ENCODE results near the gene CCL23. TPM values are rescaled to one million over a fixed set of nuclear protein-coding genes. Genes with fewer than 3 reads are reported as not detected.
A peak's percentile ranks its signal among the peaks of the same experiment; 100 is the strongest.
"Not testable (repeated sequence)": the region's sequence is repeated elsewhere in the genome, so short reads cannot be mapped to it uniquely, and the experiment has no call there.

CCL23 gene
- total RNA-seq, 1 donor from 2014 or later: not detected

- Mint-ChIP-seq H3K27me3 (peaks cover 11% of the 10 kb centered on the region), H3K27ac (no peak within 1 kb of the TSS), H3K4me1 (peaks cover 32% of the 10 kb centered on the region), H3K36me3 (ENCODE audit: low read depth) (no peaks in the 10 kb centered on the region), H3K9me3 (no peaks in the 10 kb centered on the region), H3K4me3 (no peak within 1 kb of the TSS)
- DNase-seq: no peak
- TF ChIP-seq, protein P1, sequence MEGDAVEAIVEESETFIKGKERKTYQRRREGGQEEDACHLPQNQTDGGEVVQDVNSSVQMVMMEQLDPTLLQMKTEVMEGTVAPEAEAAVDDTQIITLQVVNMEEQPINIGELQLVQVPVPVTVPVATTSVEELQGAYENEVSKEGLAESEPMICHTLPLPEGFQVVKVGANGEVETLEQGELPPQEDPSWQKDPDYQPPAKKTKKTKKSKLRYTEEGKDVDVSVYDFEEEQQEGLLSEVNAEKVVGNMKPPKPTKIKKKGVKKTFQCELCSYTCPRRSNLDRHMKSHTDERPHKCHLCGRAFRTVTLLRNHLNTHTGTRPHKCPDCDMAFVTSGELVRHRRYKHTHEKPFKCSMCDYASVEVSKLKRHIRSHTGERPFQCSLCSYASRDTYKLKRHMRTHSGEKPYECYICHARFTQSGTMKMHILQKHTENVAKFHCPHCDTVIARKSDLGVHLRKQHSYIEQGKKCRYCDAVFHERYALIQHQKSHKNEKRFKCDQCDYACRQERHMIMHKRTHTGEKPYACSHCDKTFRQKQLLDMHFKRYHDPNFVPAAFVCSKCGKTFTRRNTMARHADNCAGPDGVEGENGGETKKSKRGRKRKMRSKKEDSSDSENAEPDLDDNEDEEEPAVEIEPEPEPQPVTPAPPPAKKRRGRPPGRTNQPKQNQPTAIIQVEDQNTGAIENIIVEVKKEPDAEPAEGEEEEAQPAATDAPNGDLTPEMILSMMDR (IDR thresholded peaks at IDR 0.05): no peak
- ChIA-PET POLR2A (interaction anchor here (0.6 kb wide), 1 partner anchor 48 kb away, joined by 3 read pairs; no protein-coding TSS in a partner anchor), CTCF (interaction anchor here (0.9 kb wide), 1 partner anchor 148 kb away, joined by 4 read pairs; no protein-coding TSS in a partner anchor)
- intact Hi-C loops (cut with micrococcal nuclease): no loop called here
- no peak for ATAC-seq (ENCODE audit: low read depth)
Measured at GRCh38 chr17:36001110-36001771, 16.5 kb downstream of the CCL23 start, which contains the start of gene CCL15. TSS of gene CCL15 (minus strand) at chr17:36001553. CDS start at chr17:36001492, 61 bp downstream.

DNA sequence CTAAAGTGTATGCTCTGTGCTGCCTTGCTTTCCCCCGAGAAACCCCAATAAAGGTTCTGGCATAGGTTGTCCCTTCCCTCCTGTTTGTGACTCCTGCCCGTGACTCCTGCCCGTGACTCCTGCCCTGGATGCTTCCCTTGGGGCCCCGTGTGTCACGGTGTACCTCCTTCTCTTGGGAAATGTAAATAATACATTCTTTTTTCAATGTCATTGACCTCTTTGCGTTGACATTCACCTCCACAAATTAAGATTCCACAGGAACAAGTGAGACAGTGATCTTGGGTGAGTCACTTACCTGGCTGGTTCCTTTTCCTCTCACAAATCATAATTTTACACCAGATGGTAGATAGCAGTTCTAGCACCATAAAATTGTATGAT lies 17.1 kb downstream of the CCL23 start:
- ChIA-PET CTCF (no interaction called here), POLR2A (interaction anchor here (0.6 kb wide), 1 partner anchor 48 kb away, joined by 3 read pairs; no protein-coding TSS in a partner anchor)
- Mint-ChIP-seq H3K4me3 (no peak overlapping the region), H3K4me1 (peaks cover 36% of the 10 kb centered on the region), H3K27me3 (peaks cover 11% of the 10 kb centered on the region), H3K9me3 (no peaks in the 10 kb centered on the region), H3K36me3 (ENCODE audit: low read depth) (no peaks in the 10 kb centered on the region), H3K27ac (no peak overlapping the region)
- no peak for ATAC-seq (ENCODE audit: low read depth)
- TF ChIP-seq, protein P1 (IDR thresholded peaks at IDR 0.05): no peak
- no peak for DNase-seq
- intact Hi-C loops (cut with micrococcal nuclease): no loop called here

DNA sequence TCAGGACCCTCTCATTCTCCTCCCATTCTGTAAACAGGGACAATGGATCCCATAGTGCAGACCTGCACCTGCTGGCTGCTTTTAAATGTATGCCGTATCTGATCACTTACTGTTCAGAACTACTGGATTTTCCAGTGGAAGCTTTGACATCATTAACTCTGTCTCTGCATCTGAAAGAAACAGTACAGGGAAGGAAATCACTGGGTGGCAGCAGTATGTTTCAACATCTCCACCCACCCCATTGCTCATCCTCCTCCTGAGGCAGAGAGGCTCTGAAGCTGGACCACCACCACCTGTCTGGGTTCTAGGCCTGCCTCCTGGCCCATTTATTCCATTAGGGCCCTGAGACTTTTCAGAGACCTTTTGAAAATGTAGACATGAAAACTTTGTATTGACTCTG lies 19.0 kb downstream of the CCL23 start:
- intact Hi-C loops (cut with micrococcal nuclease): no loop called here
- ChIA-PET POLR2A (no interaction called here), CTCF (no interaction called here)
- Mint-ChIP-seq H3K9me3 (no peaks in the 10 kb centered on the region), H3K27me3 (peaks cover 11% of the 10 kb centered on the region), H3K4me1 (peaks cover 40% of the 10 kb centered on the region), H3K36me3 (ENCODE audit: low read depth) (no peaks in the 10 kb centered on the region), H3K4me3 (no peak overlapping the region), H3K27ac (no peak overlapping the region)
- TF ChIP-seq, protein P1 (IDR thresholded peaks at IDR 0.05): no peak
- ATAC-seq (ENCODE audit: low read depth): no peak
- no peak for DNase-seq

DNA sequence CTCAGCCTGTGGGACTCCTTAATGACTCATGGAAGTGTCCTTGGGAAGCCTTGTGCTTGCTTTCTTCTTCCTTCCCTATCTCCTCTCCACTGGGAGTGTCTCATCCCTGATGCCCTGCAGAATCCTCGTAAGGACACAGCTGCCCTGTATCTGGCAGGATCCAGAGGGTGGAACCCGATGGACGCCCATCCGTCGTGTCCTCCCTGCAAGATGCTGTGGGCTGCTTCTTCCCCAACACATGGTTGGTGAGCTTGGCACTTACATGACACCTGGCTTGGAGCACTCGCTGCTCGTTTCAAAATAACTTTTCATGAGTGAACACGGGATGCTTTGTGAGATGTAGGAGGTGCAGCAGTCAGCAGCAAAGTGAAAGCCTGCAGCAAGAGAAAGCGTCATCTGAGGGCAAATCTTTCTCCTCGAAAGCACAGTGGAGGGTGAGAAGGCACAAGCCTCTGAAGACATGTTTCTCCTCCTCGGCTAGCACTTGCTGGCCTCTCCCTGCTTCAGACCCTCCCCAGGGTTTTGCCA lies 19.7 kb downstream of the CCL23 start:
- H3K27ac Mint-ChIP-seq: no peak overlapping the region
- no peaks in the 10 kb centered on the region for H3K36me3 Mint-ChIP-seq (ENCODE audit: low read depth)
- TF ChIP-seq, protein P1 (IDR thresholded peaks at IDR 0.05): no peak
- no peak overlapping the region for H3K4me3 Mint-ChIP-seq
- no peaks in the 10 kb centered on the region for H3K9me3 Mint-ChIP-seq
- H3K4me1 Mint-ChIP-seq: peaks cover 40% of the 10 kb centered on the region
- POLR2A ChIA-PET: no interaction called here
- no peak for ATAC-seq (ENCODE audit: low read depth)
- DNase-seq: no peak
- CTCF ChIA-PET: no interaction called here
- H3K27me3 Mint-ChIP-seq: peaks cover 11% of the 10 kb centered on the region
- intact Hi-C loops (cut with micrococcal nuclease): no loop called here

- not testable (repeated sequence) for H3K27me3 Mint-ChIP-seq; DNase-seq; H3K36me3 Mint-ChIP-seq (ENCODE audit: low read depth); H3K4me3 Mint-ChIP-seq; H3K9me3 Mint-ChIP-seq; H3K27ac Mint-ChIP-seq
- ChIA-PET POLR2A (interaction anchor here (0.6 kb wide), 1 partner anchor 1241 kb away, joined by 5 read pairs; no protein-coding TSS in a partner anchor), CTCF (interaction anchor here (0.9 to 1.9 kb wide), 2 partner anchors 26 to 76 kb away, joined by 3 to 4 read pairs; no protein-coding TSS in a partner anchor)
- intact Hi-C loops (cut with micrococcal nuclease): loop anchor here (1.0 kb wide), 1 partner anchor 95 kb away; the partner anchor contains the start of gene CCL3
- peak; percentile 93 for ATAC-seq (ENCODE audit: low read depth)
- H3K4me1 Mint-ChIP-seq: peaks cover 39% of the 10 kb centered on the region
Measured at GRCh38 chr17:35995346-35995745, 22.4 kb downstream of the CCL23 start.
